NB4 (cell line): Measurements from ENCODE around the gene HOXA4.

ENCODE experiments used
- POLR2A ChIP-seq: IDR thresholded peaks from 2 replicates; pipeline ENCODE4 v1.6.1; 2011; ENCODE audit warnings: mild to moderate bottlenecking; ENCODE audit not compliant: insufficient read length; ENCODE audit errors: extremely low read depth
- TF ChIP-seq, protein P1 (sequence below): IDR thresholded peaks from one replicate; pipeline ENCODE4 v1.5.1; 2012; ENCODE audit warnings: low read depth, low read length
- TF ChIP-seq, protein P2 (sequence below): IDR thresholded peaks from 2 replicates; pipeline ENCODE4 v1.6.1; 2011; ENCODE audit warnings: low read depth, low read length

DNA sequence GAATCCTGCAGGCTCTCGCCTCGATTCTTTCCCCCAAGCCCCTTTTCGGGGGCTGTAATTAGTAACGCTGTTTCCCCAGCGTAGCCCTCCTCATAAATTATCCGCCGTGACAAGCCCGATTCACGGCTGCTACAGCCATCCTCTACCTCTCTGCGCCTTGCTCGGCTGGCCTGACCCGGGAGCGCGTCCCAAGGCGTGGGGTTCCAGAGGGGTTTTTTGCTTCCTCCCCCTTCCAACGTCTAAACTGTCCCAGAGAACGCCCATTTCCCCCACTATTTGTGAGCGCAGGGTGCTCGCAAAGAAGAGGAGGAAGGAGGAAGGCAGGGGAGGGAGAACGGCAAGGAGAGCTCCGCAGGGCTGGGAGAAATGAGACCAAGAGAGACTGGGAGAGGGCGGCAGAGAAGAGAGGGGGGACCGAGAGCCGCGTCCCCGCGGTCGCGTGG lies 12.0 kb upstream of the HOXA4 start:
- TF ChIP-seq, protein P1, sequence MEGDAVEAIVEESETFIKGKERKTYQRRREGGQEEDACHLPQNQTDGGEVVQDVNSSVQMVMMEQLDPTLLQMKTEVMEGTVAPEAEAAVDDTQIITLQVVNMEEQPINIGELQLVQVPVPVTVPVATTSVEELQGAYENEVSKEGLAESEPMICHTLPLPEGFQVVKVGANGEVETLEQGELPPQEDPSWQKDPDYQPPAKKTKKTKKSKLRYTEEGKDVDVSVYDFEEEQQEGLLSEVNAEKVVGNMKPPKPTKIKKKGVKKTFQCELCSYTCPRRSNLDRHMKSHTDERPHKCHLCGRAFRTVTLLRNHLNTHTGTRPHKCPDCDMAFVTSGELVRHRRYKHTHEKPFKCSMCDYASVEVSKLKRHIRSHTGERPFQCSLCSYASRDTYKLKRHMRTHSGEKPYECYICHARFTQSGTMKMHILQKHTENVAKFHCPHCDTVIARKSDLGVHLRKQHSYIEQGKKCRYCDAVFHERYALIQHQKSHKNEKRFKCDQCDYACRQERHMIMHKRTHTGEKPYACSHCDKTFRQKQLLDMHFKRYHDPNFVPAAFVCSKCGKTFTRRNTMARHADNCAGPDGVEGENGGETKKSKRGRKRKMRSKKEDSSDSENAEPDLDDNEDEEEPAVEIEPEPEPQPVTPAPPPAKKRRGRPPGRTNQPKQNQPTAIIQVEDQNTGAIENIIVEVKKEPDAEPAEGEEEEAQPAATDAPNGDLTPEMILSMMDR, result no peak
- TF ChIP-seq POLR2A, result no peak
- TF ChIP-seq, protein P2, sequence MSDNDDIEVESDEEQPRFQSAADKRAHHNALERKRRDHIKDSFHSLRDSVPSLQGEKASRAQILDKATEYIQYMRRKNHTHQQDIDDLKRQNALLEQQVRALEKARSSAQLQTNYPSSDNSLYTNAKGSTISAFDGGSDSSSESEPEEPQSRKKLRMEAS, result no peak
